Adrenal gland (tissue), 12 donors: Measurements from ENCODE around the gene UGCG. TPM values are rescaled to one million over a fixed set of nuclear protein-coding genes. Genes with fewer than 3 reads are reported as not detected.

Source experiments
- DNase-seq, 7 donors: peaks; one replicate each; pipeline ENCODE4 v3.0.0-alpha.2; 2019 to 2020
- H3K27ac ChIP-seq, 5 donors: fragments of 200-600 bp; sonication (generic) in 4 of 5; 1 replicate in 3 of 5; 2 replicates in 2 of 5; pipeline versions ENCODE4 v1.5.1 to v1.8.0; 2016 to 2020; ENCODE audit warnings: mild to moderate bottlenecking in 1 of 5
- H3K27me3 ChIP-seq: fragments of 200-600 bp; 2 replicates; pipeline ENCODE4 v1.8.0; 2021
- H3K36me3 ChIP-seq, 2 donors: fragments of 200-600 bp; replicated peaks in 1 of 2; 1 replicate in 1 of 2; 2 replicates in 1 of 2; pipeline versions ENCODE4 v1.5.1 to v1.8.0; 2018 to 2022
- H3K4me1 ChIP-seq, 2 donors: fragments of 200-600 bp; replicated peaks in 1 of 2; 1 replicate in 1 of 2; 2 replicates in 1 of 2; pipeline versions ENCODE4 v1.5.1 to v1.8.0; 2018 to 2021
- H3K4me3 ChIP-seq, 4 donors: fragments of 200-600 bp; sonication (generic) in 3 of 4; one replicate each; pipeline ENCODE4 v1.5.1; 2016 to 2018
- H3K9me3 ChIP-seq, 3 donors: fragments of 200-600 bp; sonication (generic) in 1 of 3; replicated peaks in 1 of 3; 1 replicate in 2 of 3; 2 replicates in 1 of 3; pipeline versions ENCODE4 v1.5.1 to v1.8.0; 2016 to 2021
- CTCF ChIP-seq, 6 experiments: fragments of 450-650 bp in 4 of 6; fragments of 200-600 bp in 2 of 6; sonication (generic) in 1 of 6; IDR thresholded peaks; 1 replicate in 5 of 6; 2 replicates in 1 of 6; pipeline versions ENCODE4 v1.5.1 to v1.8.0; 2016 to 2021; ENCODE audit warnings: antibody characterized with exemption in 6 of 6, mild to moderate bottlenecking in 2 of 6, moderate library complexity in 1 of 6
- POLR2A ChIP-seq, 2 donors: fragments of 450-650 bp; IDR thresholded peaks; one replicate each; pipeline ENCODE4 v1.6.1; 2017; ENCODE audit warnings: antibody characterized with exemption in 2 of 2, mild to moderate bottlenecking in 2 of 2, moderate library complexity in 1 of 2
- WGBS, 4 donors: extraction: QIAGEN DNeasy Blood & Tissue Kit in 2 of 4; methylation state at CpG; one replicate each; pipeline versions ENCODE4 v1.1.5 to v1.1.7; 2013 to 2017; 5-methylcytosine and 5-hydroxymethylcytosine counted together
- intact Hi-C, 2 donors: fragments of 100-400 bp; cut with DNase I; formaldehyde crosslinking; loops; one replicate each; pipeline versions ENCODE4 v1.14.1 to v1.15.0; 2022 to 2023
- polyA plus RNA-seq, 3 donors: library from polyadenylated mRNA; stranded (reverse); fragments of 200-250 nt in 2 of 3; fragments of 350-450 nt in 1 of 3; fragmentation: Illumina TruSeq in 1 of 3; extraction: RNeasy Lipid Tissue Mini Kit (QIAGEN cat#74804) in 1 of 3; gene quantifications; one replicate each; pipeline ENCODE4 v1.2.3, GENCODE V29; 2013 to 2014
- total RNA-seq, 9 donors: library from RNA; depleted of rRNA in 4 of 9; stranded (reverse); fragments of >200 nt in 4 of 9; fragments of 120-200 nt in 1 of 9; fragmentation: NEBNext Ultra II Directional in 1 of 9; extraction: Animal tissue kit (Norgen Biotek cat#: 25700) in 1 of 9; gene quantifications; one replicate each; pipeline versions ENCODE4 v1.1.0 to v1.2.4, GENCODE V29; 2013 to 2023
- donor health status: healthy with polysubstance abuse.
- donor health status: Bipolar disorder and iron deficiency.
- donor health status: DM: yes; HTN: yes; CAD: no.
- donor health status: DM: no; HTN: no; CAD: no.
- donor health status: DM: no; HTN: no; CAD: no.
- donor health status: DM: yes; HTN: yes; CAD: no.

UGCG gene
- total and polyA plus RNA-seq, 12 donors, result 41.4 to 139 (median 84.0) TPM

GRCh38 chr9:111876179-111876578 is 20.4 kb upstream of the UGCG start:
- TF ChIP-seq CTCF (IDR thresholded peaks at IDR 0.05) (no peak), POLR2A (IDR thresholded peaks at IDR 0.05) (no peak)
- DNase-seq, result no peak
- H3K9me3 ChIP-seq, result no peaks in the 10 kb centered on the region
- WGBS, 4 donors, result 71 to 86% (median 81%) methylated on average over 5 of the region's 5 CpGs
- H3K4me1 ChIP-seq, result no peaks in the 10 kb centered on the region
- H3K27ac ChIP-seq, result no peak overlapping the region
- intact Hi-C loops, result no loop called here
- H3K4me3 ChIP-seq, result no peak overlapping the region
- no peaks in the 10 kb centered on the region for H3K27me3 ChIP-seq
- H3K36me3 ChIP-seq, result no peaks in the 10 kb centered on the region

DNA sequence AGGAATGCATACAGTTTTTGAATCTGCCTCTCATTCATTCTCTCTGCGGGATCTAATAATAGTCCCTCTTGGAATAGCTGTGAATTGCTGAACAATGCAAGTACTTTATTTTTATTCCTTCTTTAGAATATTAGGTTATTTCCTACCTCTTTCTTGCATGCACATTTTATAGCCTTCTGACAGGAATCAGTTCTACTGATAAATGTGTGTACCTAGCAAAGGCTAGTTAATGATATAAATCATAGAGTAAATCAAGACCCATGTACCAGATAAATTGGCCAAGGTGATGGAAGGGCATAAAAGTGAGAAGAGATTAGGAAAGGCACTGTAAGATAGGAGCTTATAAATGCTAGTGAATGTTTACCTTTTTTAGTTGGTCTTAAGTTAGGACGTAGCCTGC is 19.2 kb upstream of the UGCG start:
- Histone ChIP-seq H3K9me3 (no peaks in the 10 kb centered on the region), H3K4me3 (no peak overlapping the region), H3K4me1 (no peaks in the 10 kb centered on the region), H3K27me3 (no peaks in the 10 kb centered on the region), H3K27ac (no peak overlapping the region), H3K36me3 (no peaks in the 10 kb centered on the region)
- intact Hi-C loops, result no loop called here
- TF ChIP-seq POLR2A (IDR thresholded peaks at IDR 0.05) (no peak), CTCF (IDR thresholded peaks at IDR 0.05) (no peak)
- 97 to 98% (median 98%) methylated on average over 2 of the region's 2 CpGs for WGBS, 4 donors
- DNase-seq, result no peak

- intact Hi-C loops, result no loop called here
- no peaks in the 10 kb centered on the region for H3K9me3 ChIP-seq
- no peak overlapping the region for H3K27ac ChIP-seq
- H3K4me3 ChIP-seq, result no peak overlapping the region
- TF ChIP-seq CTCF (IDR thresholded peaks at IDR 0.05) (no peak), POLR2A (IDR thresholded peaks at IDR 0.05) (no peak)
- WGBS, 4 donors, result 65 to 89% (median 80%) methylated on average over 3 of the region's 3 CpGs
- no peaks in the 10 kb centered on the region for H3K36me3 ChIP-seq
- no peaks in the 10 kb centered on the region for H3K27me3 ChIP-seq
- DNase-seq, result no peak
- H3K4me1 ChIP-seq, result no peaks in the 10 kb centered on the region
Observed at GRCh38 chr9:111878946-111879345, 17.7 kb upstream of the UGCG start.

DNA sequence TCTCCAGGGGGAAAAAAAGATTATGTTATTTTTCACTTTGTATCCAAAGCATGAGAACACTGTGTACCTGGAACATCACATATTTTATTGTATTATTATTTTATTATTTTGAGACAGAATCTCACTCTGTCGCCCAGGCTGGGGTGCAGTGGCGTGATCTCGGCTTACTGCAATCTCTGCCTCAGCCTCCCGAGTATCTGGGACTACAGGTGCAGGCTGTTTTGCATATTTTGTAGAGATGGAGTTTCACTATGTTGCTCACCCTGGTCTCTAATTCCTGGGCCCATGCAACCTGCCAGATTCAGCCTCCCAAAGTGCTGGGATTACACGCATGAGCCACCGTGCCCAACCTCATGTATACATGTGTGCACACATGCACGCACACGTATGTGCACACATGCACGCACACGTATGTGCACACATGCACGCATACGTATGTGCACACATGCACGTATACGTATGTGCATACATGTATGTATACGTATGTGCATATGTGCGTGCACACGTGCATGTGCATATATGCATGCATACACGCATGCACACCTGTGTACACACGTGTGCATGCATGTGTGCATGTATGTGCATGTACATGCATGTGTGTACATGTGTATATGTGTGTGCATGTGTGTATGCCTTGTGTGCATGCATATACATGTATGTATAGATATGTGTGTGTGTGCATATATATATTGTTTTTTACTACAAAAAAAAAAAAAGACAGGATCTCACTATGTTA is 9.5 kb upstream of the UGCG start:
- Histone ChIP-seq H3K27me3 (no peaks in the 10 kb centered on the region), H3K36me3 (no peaks in the 10 kb centered on the region), H3K4me3 (no peak overlapping the region), H3K9me3 (no peaks in the 10 kb centered on the region), H3K4me1 (peaks cover 0 to 3% of the 10 kb centered on the region in 2 donors), H3K27ac (no peak overlapping the region)
- intact Hi-C loops, result no loop called here
- WGBS, 4 donors, result 87 to 92% (median 89%) methylated on average over 19 of the region's 19 CpGs
- DNase-seq, result no peak
- TF ChIP-seq POLR2A (IDR thresholded peaks at IDR 0.05) (no peak), CTCF (IDR thresholded peaks at IDR 0.05) (no peak)
